ENCODE measurements around the gene DAGLA.

DAGLA gene

GRCh38 chr11:61749591-61750217 is 69.5 kb downstream of the DAGLA start:
- no peak for DNase-seq

- DNase-seq, result no peak
Measured at GRCh38 chr11:61750631-61751273, 70.6 kb downstream of the DAGLA start.

- DNase-seq, result no peak
Measured at GRCh38 chr11:61751384-61751783, 71.2 kb downstream of the DAGLA start.

GRCh38 chr11:61752117-61752924 is 72.1 kb downstream of the DAGLA start, which contains the start of gene MYRF:
Gene MYRF, plus strand, starts transcription at chr11:61752636. Its CDS starts 109 bp downstream, at chr11:61752745.
- no peak for DNase-seq

GRCh38 chr11:61752925-61753521 is 72.8 kb downstream of the DAGLA start:
- DNase-seq, result no peak

- no peak for DNase-seq
Measured at GRCh38 chr11:61753672-61754071, 73.5 kb downstream of the DAGLA start.

DNA sequence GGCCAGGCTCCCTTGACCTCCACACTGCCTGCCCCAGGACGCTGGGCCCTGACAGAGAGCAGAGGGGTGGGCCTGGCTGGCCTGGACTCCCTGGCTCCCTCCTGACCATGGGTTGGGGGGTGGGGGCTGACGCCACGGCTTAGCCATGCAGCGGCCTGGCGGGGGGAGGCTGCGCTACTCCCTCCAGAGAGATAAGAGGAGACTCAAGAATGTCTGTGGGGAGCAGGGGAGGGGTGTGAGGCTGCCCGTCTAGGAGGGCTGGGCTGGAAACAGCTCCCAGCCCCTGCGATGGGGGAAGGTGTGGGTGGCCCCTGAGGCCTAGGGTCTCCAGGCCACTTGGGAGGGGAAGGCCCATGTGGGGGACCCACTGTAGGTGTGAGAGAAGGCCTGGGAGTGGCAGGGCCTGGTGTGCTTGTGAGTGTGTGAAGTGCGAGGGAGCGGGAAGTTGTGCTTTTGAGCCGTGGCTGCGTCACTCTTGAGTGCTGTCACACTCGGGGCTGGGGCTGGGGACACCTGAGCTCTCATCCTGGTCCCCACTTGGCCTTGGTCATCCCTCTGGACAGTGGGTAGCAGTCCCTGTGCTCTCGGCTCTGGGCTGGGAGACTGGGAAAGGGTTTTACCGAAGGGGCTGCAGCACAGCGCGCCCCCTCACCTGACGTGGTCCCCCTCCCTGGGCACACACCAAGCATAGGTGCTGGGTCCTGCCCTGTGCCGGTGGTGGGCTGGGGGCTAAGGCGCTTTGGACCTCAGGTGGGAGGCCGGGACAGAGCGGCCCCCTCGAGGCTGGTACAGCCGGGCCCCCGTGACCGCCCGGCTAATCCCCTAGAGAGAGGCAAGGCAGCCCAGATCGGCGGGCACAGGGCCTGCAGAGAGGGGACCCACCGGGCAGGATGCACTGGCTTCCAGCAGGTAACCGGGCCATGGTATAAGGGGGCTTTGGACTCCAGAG is 74.6 kb downstream of the DAGLA start:
- DNase-seq, result no peak

DNA sequence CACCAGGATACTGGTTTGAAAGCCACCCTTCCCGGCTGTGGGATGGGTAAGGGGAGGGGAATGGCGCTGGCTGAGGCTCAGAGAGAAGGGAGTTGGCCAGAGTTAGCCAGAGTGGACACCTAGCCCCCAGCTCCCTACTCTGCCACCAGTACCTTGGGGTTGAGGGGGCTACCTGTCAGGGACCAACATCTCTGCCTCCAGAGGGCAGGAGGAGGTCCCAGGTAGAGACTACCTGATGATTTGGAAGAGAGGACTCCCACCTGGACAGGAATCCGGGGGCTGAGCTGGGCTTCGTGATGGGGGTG is 75.9 kb downstream of the DAGLA start:
- no peak for DNase-seq

GRCh38 chr11:61756452-61757212 is 76.4 kb downstream of the DAGLA start:
- DNase-seq, result no peak

DNA sequence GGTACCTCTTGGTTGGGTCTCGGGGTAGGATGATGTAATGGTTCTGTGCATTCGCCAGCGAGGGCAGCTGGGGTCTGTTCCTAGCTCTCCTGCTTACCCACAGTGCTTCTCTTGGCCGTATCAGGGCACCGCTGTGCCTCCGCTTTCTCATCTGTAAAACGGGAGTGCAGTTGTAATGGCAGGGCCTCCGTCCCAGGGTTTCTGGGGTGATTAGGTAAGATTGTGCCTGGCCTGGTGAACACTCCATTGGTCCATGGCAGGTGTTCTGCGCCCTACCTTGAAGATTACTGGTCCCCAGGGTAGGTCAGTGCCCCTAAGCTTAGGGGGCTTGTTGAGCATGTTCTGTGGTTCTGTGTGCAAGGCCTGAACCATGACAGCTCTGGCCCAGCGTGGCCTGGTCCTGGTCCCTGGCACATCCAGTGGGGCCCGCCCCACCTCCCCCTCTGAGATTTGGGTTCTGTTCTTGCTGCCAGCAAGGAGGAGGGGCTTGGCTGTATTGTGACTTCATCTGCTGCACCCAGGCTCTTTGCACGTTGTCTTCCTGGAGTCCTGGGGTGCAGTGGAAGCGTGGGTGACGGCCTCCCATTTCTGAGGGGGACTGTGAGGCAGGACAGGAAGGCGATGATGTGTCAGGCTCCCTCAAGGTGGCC is 77.1 kb downstream of the DAGLA start:
- DNase-seq, result no peak

DNA sequence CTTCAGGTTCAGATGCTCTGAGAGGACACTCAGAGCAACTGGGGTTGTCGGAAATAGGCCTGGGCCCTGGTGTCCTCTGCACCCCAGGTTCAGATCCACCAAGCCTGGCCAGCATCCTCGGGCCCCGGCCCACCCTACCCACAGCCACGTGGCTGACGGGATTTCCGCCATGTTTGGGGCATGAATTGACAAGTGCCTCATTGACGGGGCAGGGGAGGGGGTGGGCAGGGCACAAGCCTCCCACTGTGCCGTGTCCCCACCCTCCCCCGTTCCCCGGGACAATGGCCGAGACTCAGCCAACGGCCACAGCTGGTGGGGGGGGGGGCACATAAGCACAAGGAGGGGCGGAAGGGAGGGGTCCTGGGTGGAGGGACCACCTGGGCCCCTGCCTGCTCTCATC is 80.8 kb downstream of the DAGLA start:
- DNase-seq, result no peak

DNA sequence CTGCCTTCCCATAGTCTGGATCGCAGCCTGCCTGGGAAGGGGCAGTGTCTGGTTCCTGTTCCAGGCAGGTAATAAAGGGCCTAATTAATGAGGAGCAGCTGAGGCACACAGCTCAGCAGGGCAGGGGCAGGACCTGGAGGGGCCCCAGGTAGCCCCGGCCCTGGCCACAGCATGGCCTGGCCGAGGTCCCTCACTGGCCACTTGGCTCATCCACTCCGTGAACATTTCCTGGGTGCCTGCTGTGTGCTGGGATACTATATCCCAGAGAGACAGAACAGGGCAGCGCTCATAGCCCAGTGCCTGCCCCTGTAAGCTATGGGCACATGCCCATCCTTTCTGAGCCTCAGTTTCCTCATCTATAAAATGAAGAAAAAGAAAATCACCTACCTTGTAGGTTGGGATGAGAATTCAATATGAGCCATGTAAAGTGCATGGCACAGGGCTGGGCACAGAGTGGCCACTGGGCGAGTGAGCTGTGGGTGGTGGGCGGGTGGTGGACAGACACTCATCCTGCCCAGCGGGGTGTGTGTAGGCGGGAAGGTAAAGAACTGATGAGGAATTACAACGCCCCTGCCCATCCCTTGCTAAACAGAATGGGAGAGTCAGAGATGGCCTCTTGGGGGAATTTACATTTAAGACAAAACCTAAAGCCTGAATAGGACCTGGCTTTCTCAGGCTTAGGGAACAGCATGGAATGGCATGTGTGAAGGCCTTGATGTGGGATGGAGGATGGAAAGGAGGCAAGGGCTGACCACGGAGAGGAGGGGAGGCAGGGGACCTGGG is 81.4 kb downstream of the DAGLA start:
- no peak for DNase-seq

DNA sequence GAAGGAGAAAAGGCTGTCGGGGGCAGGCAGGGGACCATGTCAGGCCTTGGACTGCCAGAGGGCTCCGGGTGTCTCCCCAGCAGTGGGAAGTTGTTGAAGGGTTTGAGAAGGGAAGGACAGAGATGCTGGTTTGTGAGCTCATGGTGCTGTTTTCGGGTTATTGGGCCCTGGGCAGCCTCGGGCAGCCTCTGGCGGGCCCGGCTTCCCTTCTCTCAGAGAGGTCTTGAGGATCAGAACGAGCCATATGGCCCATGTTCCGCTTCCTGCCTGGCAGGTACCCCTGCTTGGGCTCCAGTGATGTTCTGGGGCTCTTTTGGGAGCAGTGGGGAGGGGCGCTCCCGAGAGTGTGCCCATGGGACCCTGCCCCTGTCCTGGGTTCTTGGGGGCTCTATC is 82.0 kb downstream of the DAGLA start:
- no peak for DNase-seq

- DNase-seq, result no peak
Measured at GRCh38 chr11:61762798-61763197, 82.6 kb downstream of the DAGLA start.

DNA sequence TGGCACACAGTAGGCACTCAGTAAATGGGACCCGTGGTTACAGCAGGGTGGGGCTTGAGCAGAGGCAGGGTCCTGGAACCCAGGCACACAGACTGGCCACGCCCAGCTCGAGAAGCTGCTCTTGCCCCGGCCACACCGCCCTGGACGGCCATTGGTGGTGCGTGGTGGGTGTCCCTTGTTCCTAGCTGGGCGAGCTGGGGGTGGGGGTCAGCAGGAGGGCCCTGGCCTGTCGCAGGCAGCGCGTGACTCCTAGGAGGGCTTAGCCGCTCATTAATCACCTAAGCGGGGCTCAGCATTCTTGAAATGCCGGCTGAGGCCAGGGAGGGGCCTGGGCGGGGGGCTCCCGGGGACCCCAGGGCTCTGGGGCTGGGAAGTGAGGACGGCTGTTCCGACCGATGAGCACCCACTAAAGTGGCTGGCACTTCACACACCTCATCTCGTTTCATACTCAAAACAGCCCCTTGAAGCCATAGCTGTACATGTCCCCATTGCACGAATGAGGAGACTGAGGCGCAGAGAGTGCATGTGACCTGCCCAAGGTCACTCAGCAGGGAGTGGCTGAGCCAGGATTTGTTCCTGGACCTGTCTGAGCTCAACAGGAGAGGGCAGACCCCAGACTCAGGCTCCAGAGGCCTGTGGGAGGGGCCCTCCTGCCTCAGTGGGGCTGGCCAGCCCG is 83.9 kb downstream of the DAGLA start:
- DNase-seq, result no peak

DNA sequence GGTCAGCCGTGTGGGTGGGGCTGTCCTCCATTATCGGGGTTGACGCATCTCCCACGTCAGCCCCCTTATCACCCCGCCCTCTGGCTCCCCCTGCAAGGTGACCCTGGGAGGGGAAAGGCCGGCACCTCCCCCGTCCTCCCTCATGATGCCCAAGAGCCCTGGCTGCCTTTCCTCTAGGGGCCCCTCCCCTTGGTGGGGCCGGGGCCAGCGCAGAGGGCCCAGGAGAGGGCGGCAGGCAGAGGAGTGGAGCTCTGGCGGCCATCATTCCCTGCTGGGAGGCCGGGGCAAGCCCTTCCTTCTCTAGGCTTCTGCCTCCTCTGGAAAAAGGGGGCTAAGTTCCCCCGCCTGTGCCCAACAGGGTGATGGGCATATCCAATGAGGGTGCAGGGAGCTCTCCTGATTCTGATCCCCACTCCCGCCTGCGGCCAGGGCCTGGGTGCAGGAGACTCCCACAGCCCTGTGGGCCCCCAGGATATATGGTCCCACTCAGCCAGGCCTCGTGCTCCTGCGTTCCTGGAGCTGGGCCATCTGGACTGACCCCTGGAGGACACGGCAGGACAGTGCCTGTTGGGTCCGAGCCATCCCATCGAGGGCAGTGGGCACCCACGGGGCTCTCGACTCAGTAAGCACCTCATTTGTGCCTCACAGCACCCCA is 84.5 kb downstream of the DAGLA start:
- no peak for DNase-seq

- DNase-seq, result no peak
Measured at GRCh38 chr11:61765550-61766253, 85.5 kb downstream of the DAGLA start.

DNA sequence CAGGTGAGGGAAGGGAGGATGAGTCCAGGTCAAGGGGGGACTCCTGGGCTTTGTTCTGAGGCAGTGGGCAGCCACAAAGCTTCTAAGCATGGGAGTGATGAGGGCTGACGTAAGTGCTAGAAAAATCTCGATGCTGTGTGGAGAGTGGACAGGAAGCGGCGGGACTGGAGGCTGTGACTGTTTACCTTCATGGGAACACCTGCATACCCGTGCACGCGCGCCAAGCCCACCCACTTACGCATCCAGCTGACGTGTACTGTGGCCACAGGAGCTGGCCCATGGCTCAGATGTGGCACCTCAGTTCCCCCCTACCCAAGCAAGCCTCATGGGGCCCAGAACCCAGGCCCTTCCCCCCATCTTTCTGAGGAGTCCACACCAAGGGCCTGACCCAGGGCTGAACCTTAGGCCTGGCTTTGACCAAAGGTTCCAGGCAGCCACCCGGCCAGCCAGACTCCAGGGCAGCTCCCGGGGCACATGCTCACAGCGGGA is 86.2 kb downstream of the DAGLA start:
- DNase-seq, result no peak
